GM10248 (cell line): Measurements from ENCODE around the gene KRTAP10-4.

Experiments used
- CTCF ChIA-PET: fragments of 300-600 bp; sonication (Branson Sonifier 250); formaldehyde crosslinking; extraction: SDS; loops from one replicate; lab custom pipeline; 2021; ENCODE audit warnings: antibody characterized with exemption; lab: Yijun Ruan, JAX
- POLR2A ChIA-PET: fragments of 350-650 bp; sonication (Branson Sonifier 250); formaldehyde crosslinking; extraction: SDS; loops from one replicate; lab custom pipeline; 2020; ENCODE audit warnings: antibody characterized with exemption; lab: Yijun Ruan, JAX
- DNase-seq: peaks from one replicate; pipeline ENCODE4 v3.0.0; 2012; ENCODE audit errors: extremely low spot score
- TF ChIP-seq, protein P1 (sequence below): IDR thresholded peaks from 2 replicates; pipeline ENCODE4 v1.5.1; 2012; ENCODE audit warnings: mild to moderate bottlenecking, low read depth; ENCODE audit errors: extremely low read depth, missing control alignments, control extremely low read depth

The KRTAP10-4 gene

DNA sequence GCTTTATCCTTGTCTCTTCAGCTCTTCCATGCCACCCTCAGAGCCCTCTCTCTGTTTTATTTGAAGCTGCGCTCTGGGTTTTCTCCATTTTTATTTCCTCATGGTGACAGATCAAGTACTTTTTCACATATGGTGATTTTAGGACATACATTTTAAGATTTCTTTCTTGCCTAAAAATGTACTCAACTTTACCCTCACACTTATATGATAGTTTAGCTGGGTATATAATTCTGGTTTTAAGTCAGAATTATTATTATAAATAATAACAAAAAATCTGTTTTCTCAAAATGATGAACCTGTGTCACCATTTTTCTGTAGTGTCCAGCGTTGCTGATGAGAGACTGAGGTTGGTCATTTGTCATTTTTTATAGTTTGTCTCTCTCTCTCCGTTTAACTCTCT, 7.6 kb downstream of the KRTAP10-4 start:
- CTCF ChIA-PET = no interaction called here
- DNase-seq = no peak
- TF ChIP-seq, protein P1, sequence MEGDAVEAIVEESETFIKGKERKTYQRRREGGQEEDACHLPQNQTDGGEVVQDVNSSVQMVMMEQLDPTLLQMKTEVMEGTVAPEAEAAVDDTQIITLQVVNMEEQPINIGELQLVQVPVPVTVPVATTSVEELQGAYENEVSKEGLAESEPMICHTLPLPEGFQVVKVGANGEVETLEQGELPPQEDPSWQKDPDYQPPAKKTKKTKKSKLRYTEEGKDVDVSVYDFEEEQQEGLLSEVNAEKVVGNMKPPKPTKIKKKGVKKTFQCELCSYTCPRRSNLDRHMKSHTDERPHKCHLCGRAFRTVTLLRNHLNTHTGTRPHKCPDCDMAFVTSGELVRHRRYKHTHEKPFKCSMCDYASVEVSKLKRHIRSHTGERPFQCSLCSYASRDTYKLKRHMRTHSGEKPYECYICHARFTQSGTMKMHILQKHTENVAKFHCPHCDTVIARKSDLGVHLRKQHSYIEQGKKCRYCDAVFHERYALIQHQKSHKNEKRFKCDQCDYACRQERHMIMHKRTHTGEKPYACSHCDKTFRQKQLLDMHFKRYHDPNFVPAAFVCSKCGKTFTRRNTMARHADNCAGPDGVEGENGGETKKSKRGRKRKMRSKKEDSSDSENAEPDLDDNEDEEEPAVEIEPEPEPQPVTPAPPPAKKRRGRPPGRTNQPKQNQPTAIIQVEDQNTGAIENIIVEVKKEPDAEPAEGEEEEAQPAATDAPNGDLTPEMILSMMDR = no peak
- POLR2A ChIA-PET = no interaction called here

GRCh38 chr21:44582055-44582454, 8.5 kb downstream of the KRTAP10-4 start:
- no peak for DNase-seq
- CTCF ChIA-PET = no interaction called here
- TF ChIP-seq, protein P1 = no peak
- POLR2A ChIA-PET = no interaction called here

GRCh38 chr21:44583089-44583799, 9.7 kb downstream of the KRTAP10-4 start:
- ChIA-PET POLR2A (no interaction called here), CTCF (interaction anchor here (1.3 kb wide), 1 partner anchor 12 kb away, joined by 3 read pairs; no protein-coding TSS in a partner anchor)
- TF ChIP-seq, protein P1 = no peak
- no peak for DNase-seq

DNA sequence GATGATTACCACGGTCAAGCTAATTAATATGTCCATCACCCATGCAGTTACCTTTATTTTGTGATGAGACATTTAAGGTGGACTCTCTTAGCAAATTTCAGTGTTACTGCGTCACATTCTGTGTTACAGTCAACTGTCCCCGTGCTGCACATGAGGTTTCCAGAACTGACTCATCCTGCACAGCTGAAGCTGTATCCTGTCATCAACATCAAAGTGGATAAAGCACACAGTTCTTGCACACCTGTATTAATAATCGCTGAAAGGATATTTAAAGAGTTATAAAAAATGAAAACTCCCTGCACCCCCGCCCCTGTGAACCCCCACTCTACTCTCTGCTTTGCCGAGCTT, 10.2 kb downstream of the KRTAP10-4 start:
- no peak for DNase-seq
- POLR2A ChIA-PET = no interaction called here
- TF ChIP-seq, protein P1 = no peak
- CTCF ChIA-PET = interaction anchor here (1.3 kb wide), 1 partner anchor 12 kb away, joined by 3 read pairs; no protein-coding TSS in a partner anchor

GRCh38 chr21:44585892-44586291, 12.4 kb downstream of the KRTAP10-4 start:
- TF ChIP-seq, protein P1 = no peak
- CTCF ChIA-PET = no interaction called here
- DNase-seq = no peak
- POLR2A ChIA-PET = no interaction called here

GRCh38 chr21:44589094-44589493, 15.6 kb downstream of the KRTAP10-4 start:
- TF ChIP-seq, protein P1 = no peak
- ChIA-PET POLR2A (no interaction called here), CTCF (no interaction called here)
- DNase-seq = no peak
